Dermis microvascular lymphatic vessel endothelial cell (primary cell): ENCODE measurements around the gene ACTN4. TPM values are rescaled to one million over a fixed set of nuclear protein-coding genes. Genes with fewer than 3 reads are reported as not detected.

Experiments used
- DNase-seq, 2 donors: peaks; one replicate each; pipeline versions ENCODE4 v3.0.0 to v3.0.0-alpha.2; 2010; ENCODE audit warnings: low read depth in 2 of 2
- total RNA-seq: library from RNA; depleted of rRNA; stranded (reverse); fragments of >200 nt; gene quantifications from 2 replicates; pipeline ENCODE4 v1.2.1, GENCODE V29; 2014

ACTN4 gene
- total RNA-seq, 1 donor from 2014 or later, result 126 TPM

DNA sequence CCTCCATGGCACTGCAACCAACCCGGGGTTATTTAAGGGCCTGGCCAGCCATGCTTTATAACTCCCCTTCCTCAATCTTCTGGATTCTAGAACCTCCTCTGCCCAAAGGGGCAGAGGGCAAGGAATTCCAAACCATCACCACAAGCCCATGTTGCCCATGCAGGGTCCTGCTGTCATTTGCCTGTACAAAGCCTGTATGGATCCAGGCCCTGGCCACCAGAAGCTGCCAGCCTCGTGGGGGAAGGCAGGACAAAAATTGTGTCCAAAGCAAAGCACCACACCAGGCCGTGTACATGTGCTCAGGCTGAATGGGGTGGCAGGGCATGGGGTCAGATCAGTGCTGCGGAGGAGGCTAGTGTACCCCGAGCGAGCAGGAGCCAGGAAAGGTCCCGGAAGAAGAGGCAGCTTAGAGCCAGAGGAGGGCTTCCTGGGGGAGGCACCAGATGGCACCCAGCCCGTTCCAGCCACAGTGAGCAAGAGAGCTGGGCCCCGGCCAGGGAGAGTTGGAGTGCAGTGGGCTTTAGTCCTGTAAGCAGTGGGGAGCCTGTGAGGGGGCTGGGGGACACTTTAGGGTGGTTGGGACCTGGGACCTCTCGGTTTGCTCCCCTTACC lies 61.1 kb downstream of the ACTN4 start:
- no peak for DNase-seq

DNA sequence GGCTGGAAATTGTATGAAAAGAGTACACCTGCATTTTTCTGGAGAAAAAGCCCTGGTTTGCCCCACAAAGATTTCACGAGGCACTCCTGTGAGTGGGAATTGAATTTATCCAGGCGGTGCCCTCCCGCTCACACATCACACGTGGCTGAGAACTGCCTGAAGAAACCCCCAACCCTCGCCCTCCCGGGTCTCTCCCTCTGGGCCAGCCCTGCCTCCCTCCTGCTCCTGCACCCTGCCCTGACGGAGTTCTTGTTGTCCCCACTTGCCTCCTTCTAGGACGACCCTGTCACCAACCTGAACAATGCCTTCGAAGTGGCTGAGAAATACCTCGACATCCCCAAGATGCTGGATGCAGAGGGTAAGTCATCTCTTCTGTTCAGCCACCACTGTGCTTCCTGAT lies 61.7 kb downstream of the ACTN4 start:
- DNase-seq, result no peak

DNA sequence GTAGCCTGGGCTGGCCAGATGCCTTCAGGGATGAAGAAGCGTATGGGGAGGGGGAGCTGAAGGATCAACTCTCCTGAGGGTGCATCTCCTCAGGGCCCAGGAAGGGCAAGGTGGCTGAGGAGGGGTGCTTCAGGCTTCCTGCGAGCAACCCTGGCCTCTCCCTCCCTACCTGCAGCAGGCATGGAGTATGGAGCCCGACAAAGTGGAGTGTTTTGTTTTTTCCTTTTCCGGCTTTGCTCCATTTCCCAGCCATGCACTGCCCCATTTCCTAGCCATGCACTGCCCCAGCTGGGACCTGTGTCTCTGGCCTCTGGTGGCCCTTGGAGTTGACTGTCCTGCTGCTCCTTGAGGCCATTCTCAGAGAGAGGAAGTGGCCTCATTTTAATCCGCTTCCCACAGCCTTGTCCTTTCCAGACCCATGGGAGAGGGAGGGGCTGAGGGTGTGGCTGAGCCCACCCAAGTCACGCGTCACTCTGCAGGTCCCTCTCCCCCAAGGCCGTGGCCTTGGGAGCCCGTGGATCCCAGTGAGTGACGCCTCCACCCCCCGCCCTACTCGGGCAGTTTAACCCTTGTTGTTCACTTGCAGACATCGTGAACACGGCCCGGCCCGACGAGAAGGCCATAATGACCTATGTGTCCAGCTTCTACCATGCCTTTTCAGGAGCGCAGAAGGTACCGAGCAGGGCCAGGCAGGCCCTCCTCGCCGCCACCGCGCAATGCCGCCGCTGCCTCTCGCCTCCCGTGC lies 62.4 kb downstream of the ACTN4 start:
- no peak for DNase-seq

DNA sequence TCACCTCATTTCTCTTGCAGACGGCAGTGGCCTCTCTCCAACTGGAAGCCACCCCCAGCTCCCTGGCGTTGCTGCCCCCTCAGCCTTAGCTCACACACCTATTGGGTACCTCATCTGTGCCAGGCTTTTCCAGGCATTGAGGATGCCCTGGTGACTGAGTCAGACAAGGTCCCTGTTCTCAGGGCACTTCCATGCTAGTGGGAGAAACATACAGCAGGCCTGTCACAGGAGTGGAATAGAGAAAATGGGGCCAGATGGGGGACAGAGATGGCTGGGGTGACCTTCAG lies 62.9 kb downstream of the ACTN4 start:
- DNase-seq, result no peak

DNA sequence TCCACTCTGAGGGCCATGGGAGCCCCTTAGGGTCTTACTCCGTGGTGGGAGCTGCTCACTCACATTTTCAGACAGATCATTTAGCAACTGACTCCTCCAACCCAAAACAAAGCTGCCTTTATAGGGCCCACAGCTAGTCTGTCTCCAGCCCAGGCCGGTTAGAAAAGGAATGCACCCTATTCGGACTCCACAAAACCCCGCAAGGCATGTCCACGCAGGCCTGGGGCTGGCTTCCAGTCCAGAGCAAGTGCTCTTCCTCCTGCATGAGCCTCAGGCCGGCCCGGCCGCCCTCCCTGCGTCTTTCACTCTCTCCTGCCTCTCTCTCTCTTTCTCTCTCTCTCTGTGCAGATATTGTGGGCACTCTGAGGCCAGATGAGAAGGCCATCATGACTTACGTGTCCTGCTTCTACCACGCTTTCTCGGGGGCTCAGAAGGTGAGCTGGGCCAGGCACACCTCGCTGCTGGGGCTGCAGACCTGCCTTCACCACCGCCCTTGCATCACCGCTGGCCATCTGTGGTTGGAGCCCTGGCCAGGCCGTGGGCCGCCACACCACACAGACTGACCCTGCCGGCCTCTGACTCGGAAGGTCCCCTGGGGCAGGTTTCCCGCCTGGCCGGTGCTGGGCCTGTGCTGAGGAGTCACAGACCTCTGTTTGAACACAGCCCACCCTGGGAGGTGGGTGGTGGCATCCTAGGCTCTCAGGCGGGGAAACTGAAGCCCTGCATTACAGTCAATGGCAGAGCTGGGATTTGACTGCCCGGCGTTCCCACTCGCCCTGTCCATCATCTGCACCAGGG lies 63.7 kb downstream of the ACTN4 start:
- no peak for DNase-seq

DNA sequence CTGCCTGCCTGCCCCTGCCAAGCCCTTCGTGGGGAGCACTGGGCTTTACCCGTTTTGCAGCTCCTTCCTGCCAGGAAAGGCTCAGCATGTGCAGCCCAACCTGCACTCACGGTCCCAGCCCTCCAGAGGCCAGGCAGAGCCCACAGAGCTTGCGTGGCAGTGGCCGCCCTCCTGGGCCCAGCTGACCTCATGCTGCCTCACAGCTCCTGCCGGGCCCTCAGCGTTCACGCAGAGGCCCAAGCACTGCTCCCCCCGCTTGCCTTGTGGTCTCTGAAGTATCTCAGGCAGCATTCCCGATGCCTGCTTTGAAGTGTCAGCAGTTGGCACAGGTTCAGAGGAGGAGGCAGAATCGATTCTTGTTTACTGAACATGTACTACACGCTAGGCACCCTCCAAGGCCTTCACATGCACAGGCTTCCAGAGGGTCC lies 64.3 kb downstream of the ACTN4 start:
- no peak for DNase-seq

DNA sequence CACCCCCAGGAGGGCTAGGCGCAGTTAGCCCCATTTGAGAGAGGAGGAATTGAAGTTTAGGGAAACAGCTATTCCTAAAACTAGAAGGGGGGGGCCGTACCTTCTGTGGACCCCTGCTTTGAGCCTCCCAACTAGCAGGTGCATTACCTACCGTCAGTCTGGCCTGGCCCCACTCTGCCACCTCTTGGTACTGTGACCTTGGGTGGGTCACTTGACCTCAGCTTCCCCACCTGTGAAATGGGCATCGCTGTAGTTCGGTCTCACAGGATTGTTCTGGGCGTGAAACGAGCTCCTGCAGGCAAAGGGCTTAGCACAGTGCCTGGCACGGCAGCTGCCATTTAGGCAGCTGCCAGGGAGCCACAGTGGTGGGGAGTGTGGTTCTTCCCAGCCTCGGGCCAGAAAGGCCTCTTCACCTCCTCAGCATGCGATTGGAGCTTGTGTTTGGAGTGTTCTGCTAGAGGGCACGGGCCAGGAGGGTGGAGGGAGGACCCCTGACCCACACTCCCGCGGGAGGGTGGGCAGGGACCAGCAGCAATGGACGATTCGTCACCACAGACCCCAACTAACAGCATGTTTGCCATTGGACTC lies 64.8 kb downstream of the ACTN4 start:
- DNase-seq, result no peak

DNA sequence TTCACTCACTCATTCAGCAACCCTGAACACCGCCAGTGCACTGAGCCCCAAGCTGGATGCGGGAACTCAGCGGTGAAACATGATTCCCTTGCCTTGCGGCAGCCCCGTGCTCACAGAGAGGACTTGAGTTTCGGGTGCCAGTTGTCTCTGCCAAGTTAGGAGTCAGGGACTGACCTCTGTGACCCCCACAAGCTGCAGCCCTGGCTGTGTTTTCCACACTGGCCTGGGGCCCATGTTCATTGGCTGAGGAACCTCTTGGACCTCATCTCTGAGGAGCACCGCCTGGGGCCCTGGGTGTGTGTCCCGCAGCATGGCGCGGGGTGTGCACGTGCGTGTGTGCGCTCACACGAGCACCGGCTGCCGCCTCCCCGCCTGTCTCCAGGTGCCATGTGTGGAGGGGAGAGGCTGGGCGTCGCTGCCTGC lies 65.8 kb downstream of the ACTN4 start:
- DNase-seq, result no peak

DNA sequence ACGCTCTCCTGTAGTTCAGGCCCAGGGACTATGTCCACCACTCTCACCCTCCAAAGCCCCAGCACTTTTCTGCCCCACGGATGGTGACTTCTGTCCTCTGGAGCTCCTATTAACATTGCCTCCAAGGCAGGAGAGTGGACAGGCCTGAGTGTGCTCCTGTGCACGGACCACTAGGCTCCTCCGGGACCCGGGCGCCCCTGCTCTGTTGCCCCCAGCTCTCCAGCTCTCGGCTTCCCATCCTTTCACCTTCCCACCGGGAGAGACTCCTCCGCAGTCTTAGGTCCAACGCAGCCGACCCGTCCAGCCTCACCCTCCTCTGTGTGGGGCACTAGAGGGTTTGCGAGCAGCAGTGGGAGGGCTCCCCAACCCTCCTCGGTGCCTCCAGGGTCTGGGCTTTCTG lies 66.4 kb downstream of the ACTN4 start:
- DNase-seq, result no peak

DNA sequence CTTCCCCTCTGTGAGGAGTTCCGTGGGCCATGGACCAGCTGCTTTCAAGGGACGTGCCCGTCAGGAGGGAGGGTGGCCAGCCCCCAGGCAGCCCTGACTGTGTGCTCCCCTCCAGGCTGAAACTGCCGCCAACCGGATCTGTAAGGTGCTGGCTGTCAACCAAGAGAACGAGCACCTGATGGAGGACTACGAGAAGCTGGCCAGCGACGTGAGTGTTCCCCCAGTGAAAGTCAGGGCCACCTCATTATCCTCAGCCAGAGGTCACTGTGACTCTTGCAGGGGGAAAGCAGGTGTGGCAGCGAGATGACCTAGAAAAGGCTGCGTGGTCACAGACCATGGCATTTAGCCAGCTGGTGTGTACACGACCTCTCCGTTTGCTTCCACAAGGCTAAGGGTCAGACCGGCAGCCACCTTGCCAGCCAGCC lies 66.9 kb downstream of the ACTN4 start:
- no peak for DNase-seq

DNA sequence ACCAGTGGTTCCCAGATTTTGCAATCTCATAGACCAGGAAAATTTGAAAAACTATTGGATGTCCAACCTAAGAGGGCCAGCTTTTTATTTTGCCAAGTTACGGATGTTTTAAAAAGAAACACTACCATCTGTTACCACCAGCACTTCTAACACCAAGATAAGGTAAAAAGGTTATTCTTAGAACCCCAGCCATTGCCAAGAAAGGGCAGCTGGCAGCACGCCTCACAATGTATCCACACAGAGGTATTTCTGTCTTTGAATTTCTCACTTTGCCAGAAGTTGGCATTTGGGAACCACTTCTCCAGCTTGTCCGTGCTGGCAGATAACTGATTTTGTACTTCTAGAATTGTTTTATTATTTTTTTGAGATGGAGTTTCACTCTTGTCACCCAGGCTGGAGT lies 68.1 kb downstream of the ACTN4 start:
- DNase-seq, result no peak

DNA sequence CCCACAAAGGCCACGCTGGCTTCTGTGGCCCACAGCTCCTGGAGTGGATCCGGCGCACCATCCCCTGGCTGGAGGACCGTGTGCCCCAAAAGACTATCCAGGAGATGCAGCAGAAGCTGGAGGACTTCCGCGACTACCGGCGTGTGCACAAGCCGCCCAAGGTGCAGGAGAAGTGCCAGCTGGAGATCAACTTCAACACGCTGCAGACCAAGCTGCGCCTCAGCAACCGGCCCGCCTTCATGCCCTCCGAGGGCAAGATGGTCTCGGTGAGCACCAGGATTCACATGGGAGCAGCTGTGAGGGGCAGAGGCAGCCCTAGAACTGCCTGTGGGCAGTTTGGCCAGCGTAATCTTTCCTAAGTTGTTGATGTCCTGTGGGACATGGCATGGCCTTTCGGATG lies 69.6 kb downstream of the ACTN4 start:
- no peak for DNase-seq

DNA sequence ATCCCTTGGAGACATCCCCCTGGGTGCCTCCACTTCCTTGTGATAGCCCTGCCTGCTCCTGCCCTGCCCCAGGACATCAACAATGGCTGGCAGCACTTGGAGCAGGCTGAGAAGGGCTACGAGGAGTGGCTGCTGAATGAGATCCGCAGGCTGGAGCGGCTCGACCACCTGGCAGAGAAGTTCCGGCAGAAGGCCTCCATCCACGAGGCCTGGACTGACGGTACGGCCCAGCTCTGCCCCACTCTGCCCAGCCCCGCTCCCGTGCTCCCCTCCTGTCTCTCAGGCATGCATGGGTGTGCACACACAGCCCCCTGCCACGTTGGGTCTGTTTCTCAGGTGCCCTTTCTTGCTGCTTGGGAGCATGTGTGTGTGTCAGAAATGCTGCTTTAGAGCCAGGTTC lies 70.4 kb downstream of the ACTN4 start:
- no peak for DNase-seq

DNA sequence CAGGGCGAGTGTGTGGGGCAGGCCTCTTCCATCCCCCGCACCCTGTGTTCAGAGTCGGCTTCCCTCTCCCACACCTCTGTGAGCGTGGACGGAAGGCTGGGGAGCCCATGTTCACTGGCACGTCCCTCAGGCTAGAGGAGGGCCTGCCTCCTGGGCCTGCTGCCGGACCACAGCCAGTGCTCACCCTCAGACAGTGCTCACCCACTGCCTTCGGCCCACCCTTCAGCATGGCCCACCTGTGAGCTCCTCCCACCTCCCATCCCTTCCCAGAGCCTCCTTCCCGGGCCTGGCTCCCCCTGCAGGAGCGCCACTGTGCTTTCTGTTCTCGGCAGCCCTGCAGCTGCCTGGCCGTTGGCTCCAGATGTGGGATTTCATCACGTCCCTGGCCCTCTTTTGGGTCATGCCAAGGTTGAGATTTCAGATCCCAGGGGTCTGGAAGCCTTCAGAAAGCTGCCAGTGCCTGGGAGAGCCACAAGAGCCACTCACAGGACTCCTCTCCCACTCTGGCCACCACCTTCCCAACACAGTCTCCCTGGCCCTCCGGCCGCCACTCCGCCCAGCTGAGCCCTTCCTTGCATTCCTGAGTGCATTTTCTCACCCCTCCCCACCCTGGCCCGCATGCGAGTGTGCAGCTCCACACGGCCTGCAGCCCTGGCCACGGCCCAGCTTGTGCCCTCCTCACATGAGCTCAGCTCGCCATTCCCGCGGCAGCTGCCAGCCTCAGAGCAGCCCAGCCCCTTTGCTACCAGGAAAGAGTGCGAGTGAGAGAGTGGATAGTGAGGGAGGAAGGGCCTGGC lies 71.5 kb downstream of the ACTN4 start:
- DNase-seq, result no peak

DNA sequence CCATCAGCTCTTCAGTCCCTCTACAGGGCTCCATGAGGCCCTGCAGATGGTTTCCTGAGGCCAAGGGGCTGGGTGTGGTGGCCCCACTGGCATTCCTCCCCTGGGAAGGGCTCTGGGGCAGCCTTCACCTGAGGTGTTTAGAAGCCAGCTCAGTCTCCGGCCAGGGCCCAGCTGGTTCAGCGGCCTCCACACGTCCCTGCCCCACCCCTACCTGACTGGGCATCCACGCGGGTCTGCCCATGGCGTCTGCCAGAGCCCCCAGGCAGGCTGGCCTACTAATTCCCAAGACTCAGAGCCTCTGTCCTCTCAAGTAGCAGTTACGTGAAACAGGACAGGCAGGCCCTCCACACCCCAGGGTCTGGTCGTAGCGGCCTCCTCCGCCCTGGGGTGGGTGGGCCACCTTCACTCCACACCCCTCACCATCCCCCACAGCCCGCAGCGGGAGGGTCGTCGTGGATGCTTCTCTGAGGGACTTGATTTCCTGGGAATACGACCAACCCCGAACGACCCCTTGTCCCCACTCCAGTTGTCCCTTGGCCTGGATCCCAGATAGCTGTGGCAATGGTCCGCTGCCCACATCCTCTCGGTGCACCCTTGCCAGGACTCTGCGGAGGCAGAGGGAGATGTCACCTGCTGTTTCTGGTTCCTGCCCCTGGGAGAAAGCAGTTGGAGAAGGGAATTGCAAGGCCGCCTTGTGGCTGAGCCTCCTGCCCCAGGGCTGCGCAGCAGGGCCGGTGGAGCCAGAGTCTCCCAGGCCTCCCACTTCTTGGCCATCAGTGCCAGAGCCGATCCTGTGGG lies 72.5 kb downstream of the ACTN4 start:
- DNase-seq, result no peak

DNA sequence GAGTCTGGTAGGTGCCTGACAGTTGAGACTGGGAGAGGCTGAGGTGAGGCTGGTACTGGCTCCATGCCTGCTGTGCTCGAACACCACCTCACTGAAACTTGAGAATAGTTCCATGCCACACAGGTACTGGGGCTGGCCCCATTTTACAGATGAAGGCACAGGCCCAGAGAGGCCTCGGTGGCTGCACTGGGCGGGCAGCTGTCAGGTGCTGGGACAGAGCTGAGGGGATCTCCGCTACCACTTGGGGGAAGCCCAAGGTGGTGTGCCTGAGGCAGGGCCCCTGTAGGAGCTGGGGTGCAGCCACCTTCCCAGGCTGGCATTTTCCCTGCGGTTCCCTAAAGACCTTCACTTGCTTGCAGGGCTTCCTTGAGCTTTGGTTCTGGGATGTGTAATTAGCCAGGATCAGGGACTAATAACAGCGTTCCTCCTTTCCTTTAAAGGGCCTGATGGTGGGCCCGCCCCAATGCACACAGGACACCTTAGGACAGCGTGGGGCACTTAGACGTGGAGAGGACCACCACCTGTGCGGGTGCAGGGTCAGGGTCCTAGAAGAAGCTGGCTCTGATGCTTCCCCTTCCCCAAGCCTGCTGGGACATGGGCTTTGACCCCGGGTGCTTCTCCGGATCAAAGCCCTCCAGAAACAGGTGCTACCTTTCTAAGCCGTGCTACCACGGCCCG lies 73.2 kb downstream of the ACTN4 start:
- DNase-seq, result no peak

DNA sequence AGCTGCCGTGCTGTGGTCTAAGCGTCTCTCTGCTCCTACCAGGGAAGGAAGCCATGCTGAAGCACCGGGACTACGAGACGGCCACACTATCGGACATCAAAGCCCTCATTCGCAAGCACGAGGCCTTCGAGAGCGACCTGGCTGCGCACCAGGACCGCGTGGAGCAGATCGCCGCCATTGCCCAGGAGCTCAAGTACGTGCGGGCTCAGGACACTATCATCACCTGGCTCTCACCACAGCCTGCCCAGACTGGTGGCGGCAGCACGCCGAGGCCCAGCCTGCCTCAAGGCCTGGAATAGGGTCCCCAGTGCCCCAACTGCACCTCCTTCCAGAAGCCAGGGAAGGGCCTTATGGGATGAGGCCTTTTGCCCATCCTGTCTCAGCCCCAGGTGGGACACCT lies 74.0 kb downstream of the ACTN4 start:
- DNase-seq, result no peak

DNA sequence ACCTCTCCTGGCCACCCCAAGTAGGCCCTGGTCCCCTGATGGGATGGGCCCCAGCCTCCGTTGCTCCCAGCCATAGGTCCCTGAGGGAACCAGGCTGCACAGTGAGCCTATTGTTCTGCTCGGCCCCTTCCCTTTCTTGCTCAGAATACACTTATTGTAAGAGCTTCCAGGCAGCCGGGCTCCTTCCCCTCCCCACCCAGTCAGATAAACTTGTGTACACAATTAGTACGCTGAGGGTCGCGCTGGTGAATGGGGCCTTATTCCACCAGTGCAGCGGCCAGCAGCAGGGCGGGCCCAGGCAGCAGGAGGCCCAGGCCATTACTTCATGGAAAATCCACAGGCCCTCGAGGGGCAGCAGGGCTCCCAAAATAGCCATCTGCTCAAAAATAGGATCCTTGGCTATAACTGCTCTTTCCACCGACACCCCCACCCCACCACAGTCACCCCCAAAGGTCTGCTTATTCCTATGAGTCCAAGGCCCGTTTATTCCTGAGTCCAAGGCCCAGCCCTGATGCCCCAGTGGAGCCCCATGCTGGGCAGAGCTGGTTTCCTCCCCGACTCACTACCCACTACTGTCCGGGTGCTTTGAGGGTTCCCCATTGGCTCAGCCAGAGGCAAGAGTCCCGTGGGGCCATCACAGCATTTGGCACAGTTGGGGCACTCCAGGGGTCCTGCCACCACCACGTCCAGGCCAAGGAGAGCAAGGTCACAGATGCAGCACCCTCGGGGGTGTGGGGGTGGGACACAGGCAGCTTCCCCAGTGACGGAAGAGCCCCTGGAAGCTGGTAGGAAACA lies 74.7 kb downstream of the ACTN4 start:
- DNase-seq, result no peak

DNA sequence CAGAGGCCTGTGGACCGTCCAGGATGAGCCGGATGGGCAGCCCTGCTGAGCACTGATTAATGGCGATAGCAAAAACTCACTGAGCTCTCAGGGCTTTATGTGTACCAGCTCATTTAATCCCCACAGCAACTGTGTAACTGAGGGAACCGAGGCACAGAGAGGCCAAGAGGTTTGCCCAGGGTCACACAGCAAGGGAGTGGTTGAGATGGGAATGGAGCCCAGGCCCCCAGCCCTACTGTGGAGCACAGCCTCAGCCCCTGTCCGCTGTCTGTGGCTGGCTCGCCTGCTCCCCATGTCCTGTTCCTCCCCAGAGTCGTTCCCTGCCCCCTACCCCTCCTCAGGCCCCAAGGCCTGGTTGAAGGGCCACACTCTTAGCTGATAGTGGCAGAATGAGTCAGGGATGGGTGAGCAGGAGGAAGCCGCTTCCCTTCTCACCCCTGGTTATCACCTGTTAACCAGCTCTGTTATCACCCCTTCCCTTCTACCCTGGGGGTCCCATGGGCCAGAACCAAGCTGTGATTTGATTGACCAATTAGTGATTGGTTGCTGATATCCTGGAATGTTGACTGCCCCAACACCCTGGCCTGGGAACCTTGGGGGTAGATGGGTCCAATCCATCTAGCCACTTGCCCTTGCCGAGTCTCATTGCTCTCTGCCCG lies 75.6 kb downstream of the ACTN4 start:
- no peak for DNase-seq
